Inflammatory macrophage treated with lipopolysaccharide for 4 hours (primary cell): ENCODE data around the gene CFAP210.
"Not testable (repeated sequence)": the region's sequence is repeated elsewhere in the genome, so short reads cannot be mapped to it uniquely, and the experiment has no call there.

ENCODE experiments used
- DNase-seq: peaks from one replicate; pipeline ENCODE4 v3.0.0-alpha.2; 2020

The CFAP210 gene

DNA sequence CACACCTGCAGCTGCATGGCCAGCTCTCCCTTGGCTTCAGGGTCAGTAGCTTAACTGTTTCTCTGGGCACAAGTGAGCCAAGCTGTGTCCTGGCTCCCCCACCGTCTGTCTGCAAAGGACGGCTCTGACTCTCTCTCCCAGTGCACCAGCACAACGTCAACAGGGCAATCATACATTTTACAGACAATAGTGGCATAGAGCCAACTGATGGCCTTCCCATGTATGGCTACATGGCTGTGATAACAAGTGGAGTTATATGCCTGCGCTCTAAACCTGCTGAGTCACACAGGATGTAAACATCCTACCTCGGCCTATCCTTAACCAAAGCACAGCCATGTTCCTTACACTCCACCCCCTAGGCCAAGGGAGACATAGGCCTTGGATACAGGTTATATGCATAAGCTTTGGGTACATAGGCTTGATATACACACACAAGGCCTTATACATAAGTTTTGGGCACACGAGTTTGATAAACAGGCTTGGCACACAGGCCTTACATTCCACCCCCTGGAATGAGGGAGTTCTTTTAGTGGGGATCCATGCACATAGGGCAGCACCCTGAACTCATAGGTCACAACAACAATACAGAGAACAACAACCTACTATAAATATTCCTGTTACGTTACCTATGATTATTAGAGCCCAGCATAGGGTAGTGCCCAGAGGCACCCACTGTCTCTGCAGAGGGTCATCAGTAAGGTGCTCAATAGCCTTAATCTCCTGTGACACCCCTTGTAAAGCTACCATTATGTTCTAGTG is 17.7 kb upstream of the CFAP210 start:
- no peak for DNase-seq

GRCh38 chr2:169709981-169710380 is 15.8 kb upstream of the CFAP210 start:
- DNase-seq, result no peak

DNA sequence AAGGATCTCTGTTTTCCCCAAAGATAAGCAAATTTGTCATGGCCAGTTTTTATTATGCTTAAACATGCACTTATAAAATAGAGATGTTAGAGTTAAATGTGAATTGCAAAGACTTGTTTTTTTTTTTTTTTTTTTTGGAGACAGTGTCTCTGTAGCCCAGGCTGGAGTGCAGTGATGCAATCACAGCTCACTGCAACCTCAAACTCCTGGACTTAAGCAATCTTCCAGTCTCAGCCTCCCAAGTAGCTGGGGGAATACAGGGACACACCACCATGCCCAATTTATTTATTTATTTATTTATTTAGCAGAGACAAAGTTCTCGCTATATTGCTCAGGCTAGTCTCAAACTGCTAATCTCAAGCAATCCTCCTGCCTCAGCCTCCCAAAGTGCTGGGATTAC is 15.1 kb upstream of the CFAP210 start:
- no peak for DNase-seq

DNA sequence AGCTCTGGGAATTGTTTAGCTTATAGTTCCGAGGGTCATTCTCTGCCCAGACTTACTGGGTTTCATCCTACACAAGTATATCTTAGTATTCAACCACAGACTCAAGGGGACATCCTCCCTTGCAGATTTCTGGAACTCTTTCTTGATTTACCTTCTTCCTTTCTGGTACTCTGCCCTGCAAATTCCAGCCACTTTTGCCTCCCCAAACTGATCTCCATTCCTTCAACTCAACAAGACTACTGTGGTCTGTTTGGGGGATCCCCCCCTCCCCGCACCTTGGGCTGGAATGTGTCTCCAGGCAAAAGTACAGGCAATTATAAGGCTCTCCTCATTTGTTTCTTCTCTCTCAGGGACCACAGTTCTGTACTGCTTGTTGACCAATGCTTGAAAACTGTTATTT is 13.4 kb upstream of the CFAP210 start:
- DNase-seq, result no peak

DNA sequence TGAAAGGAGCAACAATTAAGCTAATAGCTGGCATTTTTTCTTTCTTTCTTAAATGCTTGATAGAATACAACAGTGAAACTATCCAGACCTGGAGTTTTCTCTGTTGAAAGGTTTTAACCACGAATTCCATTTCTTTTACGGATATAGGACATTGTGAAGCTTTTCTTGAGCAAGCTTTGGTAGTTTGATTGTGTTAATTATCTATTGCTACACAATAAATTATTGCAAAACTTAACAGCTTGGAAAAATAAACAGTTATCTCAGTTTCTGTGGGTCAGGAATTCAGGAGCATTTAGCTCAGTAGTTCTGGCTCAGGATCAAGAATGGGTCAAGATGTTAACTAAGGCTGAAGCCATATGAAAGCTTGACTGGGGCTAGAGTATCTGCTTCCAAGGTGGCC is 11.7 kb upstream of the CFAP210 start:
- no peak for DNase-seq

- DNase-seq, result no peak
These were observed 10.0 kb upstream of the CFAP210 start for GRCh38 chr2:169704160-169704708.

GRCh38 chr2:169702996-169703395 is 8.8 kb upstream of the CFAP210 start:
- DNase-seq, result no peak

DNA sequence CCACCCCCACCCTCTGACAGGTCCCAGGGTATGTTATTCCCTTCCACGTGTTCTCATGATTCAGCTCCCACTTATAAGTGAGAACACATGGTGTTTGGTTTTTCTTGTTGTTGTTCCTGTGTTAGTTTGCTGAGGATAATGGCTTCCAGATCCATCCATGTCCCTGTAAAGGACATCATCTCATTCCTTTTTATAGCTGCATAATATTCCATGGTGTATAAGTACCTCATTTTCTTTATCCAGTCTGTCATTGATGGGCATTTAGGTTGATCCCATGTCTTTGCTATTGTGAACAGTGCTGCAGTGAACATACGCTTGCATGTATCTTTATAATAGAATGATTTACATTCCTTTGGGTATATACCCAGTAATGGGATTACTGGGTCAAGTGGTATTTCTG is 5.0 kb upstream of the CFAP210 start:
- not testable (repeated sequence) for DNase-seq

DNA sequence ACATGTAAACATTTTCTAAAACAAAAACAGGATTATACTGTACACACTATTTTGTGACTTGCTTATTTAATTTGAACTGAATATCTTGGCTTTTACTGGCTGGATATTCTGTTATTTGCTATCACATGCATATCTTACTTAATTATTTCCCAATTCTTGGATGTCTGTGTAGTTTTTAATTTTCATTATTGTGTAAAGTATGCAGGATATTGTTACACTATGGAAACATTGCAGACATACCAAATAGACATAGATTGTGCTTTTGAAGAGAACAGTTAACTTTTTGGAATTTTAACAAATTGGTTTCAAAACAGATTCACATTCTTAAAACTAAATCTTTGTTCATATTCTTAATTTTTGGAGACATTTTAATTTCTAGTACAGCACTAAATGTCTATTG is 2.2 kb upstream of the CFAP210 start:
- DNase-seq, result no peak

GRCh38 chr2:169694894-169695260 is 672 bp upstream of the CFAP210 start:
- DNase-seq, result no peak

GRCh38 chr2:169693360-169693759 is 845 bp downstream of the CFAP210 start:
- peak; percentile 5 for DNase-seq

DNA sequence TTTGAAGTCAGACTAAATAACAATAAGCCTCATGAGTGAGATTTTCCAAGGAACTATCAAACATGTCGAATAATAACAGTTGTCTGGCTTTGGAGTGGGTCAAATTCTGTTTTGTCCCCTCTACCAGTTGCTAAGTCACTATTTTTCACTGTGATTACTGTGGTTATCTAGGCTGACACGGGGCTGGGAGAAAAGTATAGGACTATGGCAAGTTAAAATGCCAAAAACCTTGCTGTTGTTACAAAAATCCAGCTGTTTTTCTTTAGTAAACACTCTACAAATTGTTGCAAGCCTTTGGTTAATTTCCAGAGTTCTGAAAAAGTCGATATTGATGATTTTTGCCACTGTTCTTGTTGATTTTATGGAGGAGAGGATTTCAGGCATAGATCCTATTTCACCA is 1.5 kb downstream of the CFAP210 start:
- no peak for DNase-seq

- no peak for DNase-seq
These were observed 3.2 kb downstream of the CFAP210 start for GRCh38 chr2:169690958-169691357.

GRCh38 chr2:169687943-169688342 is 6.3 kb downstream of the CFAP210 start:
- not testable (repeated sequence) for DNase-seq

- not testable (repeated sequence) for DNase-seq
These were observed 7.4 kb downstream of the CFAP210 start for GRCh38 chr2:169686825-169687224.

GRCh38 chr2:169684712-169685111 is 9.5 kb downstream of the CFAP210 start:
- DNase-seq, result not testable (repeated sequence)

GRCh38 chr2:169684135-169684565 is 10.1 kb downstream of the CFAP210 start:
- DNase-seq, result no peak

DNA sequence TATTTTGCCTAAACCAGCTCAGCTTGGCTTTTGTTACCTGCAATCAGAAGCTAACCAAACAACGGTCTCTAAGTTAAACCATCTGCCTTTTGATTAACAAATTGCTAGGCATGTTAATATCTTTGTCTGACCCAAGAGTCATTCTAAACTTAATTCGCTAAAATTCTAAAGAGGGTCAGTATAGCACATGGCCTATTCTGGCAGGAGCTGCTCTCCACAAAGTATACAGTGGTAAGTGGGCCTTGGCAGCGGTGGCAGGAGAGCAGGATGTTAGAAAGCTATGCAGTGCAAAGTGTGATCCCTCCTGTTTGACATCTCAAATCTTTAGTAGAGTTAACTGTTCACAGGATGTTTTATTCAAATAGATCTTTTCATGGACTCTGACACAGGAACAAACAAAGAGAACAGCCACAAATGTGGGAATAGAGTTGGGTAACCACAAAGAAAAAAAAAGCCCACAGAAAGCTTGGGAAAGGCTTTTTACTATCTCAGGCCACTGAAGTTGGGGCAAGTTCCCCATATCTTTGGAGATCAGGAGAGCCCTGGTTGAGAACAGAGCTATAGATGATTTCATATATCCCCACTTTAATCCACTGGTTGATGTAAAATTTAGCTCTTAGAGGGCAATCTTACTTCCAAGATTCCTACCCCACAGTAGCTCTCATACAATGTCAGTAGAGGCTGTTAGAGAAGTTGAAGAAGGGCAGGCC is 10.6 kb downstream of the CFAP210 start:
- DNase-seq, result no peak

GRCh38 chr2:169683054-169683424 is 11.2 kb downstream of the CFAP210 start:
- DNase-seq, result no peak

DNA sequence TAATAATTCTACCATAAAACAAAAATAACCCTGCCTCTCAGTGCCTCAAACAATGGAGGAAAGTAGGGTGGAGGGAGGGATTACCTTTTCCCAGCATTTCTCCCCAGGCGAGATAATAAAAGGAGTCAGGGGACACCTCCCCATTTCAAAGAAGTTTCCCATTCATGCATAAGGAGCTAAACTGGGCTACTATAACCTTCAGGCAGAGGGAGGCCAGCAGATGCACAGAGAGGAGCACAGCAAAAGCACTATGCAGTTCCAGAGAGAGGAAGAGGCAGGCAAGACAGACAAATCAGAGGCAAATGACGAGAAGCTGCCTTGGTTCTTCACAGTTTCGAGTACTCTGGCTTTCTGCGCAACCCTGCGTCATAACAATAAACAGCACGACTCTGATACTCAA is 17.4 kb downstream of the CFAP210 start:
- DNase-seq, result no peak

DNA sequence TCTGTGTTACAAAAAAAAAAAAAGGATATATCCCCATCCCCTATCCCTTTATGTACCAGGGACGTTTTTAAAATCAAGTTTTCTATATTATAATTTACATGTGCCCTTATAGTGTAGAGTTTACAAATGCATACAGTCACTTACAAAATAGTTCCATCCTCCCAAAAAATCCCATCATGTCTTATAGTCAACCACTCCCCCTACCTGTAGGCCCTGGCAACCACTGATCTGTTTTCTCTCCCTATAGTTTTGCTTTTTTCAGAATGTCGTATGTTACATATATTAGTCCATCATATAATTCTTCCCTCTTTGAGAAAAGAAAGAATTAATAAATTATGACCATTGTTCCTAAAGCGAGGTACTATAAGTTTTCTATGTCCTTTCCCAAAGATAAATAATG is 17.8 kb downstream of the CFAP210 start:
- DNase-seq, result no peak

- DNase-seq, result no peak
These were observed 20.3 kb downstream of the CFAP210 start for GRCh38 chr2:169673921-169674320.

DNA sequence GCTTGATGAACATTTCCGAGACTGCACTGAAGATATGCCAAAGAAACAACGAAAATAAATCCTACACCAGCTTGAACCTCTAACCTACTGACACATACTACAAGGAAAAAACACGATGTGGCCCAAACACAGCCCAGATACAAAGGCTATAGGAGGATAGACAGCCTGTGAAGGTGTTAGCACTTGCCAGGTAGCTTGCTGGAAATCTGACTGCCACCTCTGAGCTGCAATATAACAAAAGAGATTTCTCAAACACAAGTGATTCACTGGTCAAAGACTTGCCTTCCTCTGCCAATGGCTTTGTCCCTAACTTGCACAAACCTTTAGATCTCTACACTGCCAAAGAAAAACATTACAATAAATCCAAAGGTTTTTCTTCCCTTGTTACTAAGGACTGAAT is 21.1 kb downstream of the CFAP210 start:
- DNase-seq, result no peak

- DNase-seq, result no peak
These were observed 21.8 kb downstream of the CFAP210 start for GRCh38 chr2:169672406-169672805.
